HG03442 (cell line): ENCODE results near the gene NUP188.

ENCODE experiments used
- ATAC-seq: cut with Tn5 transposase; IDR thresholded peaks from one replicate; pipeline ENCODE4 v1.9.1; 2021; ENCODE audit warnings: mild to moderate bottlenecking, moderate library complexity; ENCODE audit not compliant: unreplicated experiment

NUP188 gene

DNA sequence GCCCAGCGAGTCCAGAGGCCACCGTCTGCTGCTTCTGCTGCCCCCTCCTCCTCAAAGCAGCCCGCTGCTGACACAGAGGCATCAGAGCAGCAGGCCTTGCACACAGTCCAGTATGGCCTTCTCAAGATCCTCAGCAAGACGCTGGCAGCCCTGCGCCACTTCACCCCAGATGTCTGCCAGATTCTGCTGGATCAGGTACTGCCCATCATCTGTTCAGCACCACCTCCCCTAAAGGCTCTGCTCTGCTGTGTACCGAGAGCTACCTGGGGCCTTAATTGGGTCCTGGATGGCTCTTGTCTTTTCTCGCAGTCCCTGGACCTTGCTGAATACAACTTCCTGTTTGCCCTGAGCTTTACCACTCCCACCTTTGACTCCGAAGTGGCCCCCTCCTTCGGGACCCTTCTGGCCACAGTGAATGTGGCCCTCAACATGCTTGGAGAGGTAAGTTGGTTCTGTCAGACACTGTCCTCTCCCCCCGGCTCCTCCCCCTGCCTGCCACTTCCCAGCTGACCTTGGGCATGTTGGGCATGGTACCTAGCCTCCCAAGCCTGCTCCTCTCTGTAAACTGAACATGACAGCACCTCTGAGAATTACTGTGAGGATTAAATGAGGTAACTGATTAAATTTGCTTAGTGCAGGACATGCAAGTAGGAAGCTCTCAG, 58.0 kb downstream of the NUP188 start:
- ATAC-seq = no peak

DNA sequence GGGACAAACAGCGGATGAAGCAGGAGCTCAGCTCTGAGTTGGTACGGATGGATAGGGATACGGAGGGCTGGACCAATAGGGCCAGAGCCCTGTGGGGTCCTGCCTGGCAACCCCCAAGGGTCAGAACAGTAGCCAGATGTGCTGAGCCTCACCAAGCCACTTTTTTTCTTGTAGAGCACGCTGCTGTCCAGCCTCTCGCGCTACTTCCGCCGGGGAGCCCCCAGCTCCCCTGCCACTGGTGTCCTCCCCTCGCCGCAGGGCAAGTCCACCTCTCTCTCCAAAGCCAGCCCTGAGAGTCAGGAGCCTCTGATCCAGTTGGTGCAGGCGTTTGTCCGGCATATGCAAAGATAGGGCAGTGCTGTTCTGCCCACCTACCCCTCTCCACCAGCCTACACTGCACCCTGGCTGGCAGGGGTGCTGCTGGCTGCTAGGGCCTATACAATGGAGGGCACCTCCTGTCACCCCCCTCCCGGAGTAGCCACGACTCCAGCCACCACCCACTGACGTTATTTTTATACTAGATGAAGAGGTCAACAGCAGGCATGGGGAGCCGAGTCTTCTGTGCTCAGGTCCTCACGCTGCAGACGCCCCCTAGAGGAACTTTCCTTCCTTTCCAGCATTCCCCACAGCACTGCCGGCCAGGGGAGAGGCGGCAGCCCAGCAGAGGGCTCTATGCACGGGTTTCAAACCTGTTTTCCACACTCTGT, 59.0 kb downstream of the NUP188 start:
- no peak for ATAC-seq

DNA sequence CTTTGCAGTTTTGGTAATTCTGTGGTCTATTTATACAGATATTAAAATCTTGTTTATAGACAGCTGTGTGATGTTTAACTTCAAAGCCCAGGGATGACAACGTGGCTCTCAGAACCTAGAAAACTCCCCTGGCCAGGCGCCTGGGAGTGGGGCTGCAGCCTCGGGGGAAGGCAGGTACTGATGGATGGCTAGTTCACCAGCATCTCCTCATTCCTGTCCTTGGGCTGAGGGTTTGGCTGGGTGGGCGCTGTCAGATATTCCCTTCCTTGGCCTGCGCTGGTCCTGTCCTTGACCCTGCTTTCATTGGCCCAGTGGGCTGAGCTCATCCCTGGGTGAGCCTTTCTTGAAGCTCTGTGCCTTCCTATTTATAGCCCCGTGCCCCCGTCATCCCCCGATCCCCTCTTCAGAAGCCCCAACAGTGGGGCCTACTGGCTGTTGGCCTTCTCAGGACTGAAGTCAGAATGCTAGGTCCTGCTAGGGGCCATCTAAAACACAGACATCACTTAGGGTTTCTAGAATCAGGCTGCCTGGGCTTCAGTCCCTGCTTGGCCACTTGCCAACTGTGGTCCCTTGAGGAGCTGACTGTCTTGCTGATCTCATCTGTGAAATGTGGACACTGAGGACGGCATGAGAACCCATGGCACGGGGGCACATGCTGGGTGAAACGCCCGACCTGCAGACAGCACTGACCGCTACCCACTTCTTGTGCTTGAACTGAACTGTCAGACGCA, 59.7 kb downstream of the NUP188 start:
- ATAC-seq = no peak

DNA sequence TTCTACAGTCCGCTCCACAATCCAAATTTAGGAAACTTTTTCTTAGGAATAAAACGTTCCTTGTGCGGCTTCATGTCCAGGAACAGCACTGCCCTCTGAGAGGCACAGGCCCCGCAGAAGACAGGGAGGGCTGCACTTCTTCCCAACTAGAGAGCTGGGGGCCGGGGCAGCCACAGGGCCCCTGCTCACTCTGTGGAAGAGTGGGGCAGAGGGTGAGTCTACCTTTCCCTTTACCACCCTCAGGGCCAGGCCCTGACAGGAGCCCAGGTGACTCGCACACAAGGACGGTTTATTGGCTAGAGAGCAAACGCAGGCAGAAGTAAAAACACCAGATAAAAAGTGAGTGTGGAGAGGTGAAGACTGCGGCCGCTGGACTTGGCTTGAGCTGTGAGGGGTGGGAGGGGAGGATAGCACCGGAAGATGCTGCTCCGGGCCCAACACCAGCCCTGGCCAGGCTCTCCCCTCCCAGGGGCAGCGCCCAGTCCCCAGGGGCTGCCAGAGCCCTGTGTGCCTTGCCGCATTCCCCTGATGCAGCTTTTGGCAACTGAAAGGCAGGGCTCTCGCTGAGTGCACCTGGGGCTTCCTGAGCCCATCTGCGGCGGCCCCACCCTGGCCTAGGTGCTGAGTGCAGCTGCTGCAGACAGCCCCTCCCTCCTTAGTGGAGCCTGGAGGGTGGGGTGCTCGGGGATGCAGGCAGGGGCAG, 60.4 kb downstream of the NUP188 start:
- no peak for ATAC-seq

DNA sequence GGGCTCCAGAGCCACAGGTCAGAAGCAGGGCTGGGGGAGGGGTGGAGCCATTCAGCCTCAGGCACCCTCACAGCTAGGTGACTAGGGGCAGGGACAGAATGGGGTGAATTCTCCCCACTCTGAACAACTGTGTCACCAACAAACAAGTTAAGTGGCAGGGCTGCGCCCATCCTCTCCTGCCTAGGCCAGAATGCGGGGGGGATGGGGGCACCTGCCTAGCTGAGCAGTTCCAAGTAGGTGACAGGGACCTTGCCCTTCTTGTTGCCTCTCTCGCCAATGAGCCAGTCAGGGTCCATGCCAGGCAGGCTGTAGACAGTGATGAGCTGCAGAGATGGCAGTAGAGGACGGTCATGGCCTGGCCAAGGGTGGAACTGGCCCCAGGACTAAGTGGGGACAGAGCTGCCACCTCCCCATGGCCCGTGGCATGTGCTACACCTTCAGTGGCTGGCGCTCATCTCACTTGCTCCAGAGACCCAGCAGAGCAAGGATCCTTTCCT, 61.0 kb downstream of the NUP188 start:
- ATAC-seq = no peak

DNA sequence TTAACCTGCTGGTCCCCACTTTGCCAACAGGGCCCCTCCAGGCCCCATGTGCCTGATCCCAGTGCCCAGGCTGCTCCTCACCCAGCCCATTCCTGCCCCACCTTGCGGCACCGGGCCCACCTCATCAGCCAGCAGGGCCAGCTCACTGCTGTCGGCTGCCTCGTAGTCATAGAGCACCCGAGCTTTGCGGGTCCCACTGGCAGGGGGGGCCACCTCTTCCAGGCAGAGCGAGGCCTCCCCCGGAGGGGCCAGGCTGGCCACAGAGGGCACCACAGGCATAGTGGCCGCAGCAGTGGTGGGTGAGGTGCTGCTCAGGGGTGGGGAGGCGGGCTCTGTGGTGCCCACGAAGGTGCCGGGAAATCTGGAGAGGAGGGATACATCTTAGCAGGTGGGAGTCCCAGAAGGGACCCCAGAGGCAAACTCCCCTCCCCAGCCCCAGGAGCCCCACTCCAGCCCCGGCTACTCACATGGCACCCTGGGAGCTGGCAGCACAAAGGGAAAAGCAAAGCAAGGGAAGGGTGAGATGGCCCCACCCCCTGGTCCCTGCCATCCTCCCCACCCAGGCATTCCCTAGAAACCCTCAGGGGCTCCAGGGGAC, 61.6 kb downstream of the NUP188 start:
- ATAC-seq = no peak

DNA sequence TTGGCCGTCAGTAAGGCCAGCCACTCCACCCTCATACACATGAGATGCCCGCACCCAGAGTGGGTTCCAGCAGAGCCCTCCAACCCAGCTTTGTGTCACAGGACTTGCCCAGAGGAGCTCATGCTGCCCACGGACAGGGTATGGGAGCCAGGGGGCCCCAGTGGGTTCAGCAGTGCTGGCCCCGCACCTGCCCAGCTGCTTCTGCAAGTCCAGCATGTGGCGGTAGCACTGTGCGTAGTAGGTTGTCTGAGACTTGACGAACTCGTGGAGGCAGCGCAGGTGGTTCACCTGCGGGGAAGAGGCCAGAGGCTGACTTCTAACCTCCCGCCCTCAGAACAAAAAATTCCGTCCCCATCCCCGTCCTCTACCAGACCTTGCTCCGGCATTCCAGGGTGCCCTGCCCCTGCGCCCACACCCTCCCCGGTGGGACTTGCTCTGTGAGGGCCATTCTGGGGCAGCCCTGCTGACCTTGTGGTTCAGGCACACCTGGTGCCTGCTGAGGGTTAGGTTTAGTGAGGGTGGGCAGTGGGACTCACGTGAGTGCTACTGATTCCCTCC, 62.2 kb downstream of the NUP188 start:
- no peak for ATAC-seq

DNA sequence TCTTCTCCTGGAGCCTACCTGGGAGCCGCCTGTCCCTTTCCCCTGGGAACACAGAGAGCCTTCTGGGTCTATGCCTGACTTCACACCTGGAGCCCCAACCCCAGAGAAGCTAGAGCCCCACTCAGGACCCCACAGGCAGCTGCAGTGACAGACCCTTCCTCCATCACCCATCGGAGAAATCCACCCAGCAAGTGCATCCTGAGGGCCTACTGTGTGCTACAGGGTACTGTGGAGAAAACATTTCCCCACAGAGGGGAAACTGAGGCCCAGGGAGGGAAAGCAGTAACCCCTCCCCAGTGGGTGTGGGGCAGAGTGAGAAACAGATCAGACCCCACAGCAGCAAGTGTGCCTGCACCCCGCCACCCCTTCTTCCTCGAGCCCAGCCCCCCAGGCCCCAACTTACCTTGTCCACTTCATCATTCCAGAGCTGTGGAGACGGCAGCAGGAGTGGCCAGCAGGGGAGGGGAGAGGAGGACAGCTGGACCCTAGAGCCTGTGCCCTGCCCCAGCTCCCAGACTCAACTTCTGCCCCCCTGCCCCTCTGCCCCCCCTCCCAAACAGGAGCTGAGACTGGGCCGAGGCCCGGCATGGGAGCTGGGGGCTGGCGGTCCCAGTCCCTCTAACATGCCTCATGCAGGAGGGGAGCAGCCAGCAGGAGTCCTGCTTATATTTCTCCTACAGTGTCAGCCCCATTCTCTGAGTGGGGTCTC, 62.9 kb downstream of the NUP188 start:
- ATAC-seq = no peak

DNA sequence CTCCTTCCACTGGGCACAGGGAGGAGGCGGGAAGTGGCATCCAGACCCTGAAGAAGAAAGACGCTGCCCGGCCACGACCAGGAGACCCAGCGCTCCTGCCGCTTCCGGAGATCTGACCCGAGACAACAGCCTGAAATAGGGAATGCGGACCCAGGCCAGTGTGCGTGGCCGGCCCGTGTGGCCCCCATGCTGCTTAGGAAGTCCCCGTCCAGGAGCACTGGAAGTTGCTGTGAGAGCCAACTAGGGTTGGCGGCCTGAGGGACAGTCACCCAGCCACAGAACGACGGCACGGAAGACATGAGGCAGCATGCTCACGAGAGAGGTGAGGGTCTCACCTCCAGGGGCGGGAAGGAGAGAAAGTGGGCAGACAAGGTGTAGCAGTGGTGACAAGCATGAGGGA, 63.7 kb downstream of the NUP188 start:
- no peak for ATAC-seq

DNA sequence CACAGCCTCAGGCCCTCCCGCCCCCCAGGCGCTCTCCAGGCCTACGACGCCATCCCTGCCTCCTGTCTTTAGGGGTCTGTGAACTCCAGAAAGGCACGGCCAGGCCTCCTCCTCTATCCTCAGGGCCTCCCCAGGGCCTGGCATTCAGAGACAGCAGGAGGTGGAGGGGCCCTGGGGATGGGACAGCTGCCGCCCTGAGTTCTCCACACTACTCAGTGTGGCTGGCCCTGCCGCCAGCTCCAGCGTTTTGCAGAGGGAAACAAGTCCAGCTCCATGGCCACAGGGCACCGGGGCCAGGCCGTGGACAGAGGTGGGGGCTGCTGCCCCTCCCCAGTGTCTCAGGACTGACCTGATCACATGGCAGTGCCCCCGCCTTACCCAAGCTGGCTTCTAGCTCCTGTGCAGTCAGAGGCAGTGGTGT, 64.3 kb downstream of the NUP188 start:
- ATAC-seq = no peak

DNA sequence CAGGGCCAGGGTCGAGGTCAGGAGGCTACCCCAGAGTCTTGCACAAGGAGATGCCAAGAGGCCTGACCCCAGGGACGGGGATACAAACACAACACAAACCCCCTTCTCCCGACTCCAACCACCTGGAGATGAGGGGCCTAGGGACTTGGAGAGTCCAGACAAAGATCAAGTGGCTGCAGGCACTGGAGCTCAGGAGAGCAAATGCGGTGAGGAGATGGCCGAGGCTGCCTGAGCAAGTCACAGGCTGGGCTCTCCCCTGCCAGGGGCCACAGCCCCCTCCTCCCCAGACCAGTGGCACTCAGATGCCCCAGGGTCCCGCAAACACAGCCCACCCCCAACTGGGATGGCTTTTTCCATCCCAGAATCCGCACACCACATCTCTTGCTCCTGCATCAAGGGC, 64.8 kb downstream of the NUP188 start:
- no peak for ATAC-seq

DNA sequence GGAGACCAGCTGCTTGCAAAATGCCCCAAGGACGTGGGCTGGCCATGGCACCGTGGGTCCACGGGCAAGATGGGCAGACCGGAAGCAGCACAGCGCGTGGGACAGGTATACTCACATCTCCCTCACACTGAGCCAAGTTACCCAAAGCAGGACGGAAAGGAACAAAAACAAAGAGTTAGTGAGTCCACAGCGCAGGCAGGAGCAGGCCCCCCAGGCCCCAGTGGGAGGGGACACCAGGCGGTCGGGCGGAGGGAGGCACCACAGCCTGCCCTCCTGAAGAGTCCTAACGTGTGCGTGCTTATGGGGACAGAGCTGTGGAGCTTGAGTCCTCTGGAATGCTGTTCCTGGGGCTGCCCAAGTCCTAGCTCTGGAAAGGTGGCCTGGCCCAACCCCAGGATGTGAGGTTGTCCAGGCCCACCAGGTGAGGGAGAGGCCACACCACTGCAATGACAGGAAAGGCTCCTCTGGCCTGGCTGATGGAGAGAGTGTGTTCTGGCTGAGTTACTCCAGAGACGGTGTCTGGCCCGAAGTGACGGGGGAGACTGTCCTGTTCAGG, 65.5 kb downstream of the NUP188 start:
- no peak for ATAC-seq

DNA sequence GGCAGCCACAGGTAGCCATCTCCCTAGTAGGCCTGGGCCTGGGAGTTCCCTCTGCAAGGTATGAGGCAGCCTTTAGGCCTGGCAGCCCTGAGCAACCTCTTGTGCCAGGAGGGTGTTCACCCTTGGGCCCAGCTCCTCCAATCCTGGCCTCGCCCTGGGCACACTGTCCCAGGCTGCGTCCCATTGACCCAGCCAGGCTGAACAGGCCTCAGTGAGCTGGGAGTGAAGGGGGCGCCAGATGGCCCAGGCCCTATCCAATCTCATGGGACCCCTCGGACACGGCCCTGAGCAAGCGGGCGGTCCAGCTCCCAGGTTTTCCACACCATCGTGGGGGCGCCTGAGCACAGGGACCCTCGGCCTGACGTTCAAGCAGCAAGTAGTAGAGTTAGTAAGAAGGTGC, 66.2 kb downstream of the NUP188 start:
- no peak for ATAC-seq

DNA sequence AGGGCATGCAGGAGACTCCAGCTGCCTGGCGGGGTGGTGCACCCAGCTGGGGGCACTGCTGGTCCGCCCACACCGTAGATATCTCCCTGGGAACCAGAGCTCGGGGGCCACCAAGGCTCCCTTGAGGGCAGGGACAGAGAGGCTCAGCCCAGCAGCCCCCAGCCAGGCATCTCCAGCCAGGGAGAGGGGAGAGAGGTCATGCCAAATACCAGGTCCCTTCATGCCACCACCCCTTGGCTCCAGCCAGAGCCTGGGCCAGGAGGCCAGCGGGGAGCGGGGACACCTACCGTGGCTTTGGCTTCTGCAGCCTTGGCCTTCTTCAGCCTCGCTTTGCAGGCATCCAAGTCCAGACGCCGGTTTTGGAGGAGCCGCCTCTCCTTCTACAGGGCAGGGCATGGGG, 66.6 kb downstream of the NUP188 start:
- no peak for ATAC-seq

DNA sequence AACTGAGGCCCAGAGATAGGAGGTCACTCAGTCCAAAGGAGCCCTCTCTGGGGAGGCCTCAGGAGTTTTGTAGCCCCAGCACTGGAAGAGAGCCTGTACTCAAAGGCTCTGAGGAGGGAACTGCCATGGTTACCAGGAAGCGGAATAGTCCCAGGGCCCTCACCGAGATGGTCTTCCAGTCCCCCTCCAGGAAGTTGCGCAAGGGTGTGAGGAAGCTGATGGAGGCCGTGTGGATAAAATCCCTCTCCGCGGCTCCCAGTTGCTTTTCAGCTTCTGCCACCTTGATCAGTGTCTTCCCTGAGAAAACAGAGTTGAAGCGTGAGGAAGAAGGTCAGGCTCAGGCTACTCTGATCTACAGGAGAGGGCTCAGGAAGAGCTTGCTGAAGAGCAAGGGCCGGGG, 67.1 kb downstream of the NUP188 start:
- ATAC-seq = no peak

DNA sequence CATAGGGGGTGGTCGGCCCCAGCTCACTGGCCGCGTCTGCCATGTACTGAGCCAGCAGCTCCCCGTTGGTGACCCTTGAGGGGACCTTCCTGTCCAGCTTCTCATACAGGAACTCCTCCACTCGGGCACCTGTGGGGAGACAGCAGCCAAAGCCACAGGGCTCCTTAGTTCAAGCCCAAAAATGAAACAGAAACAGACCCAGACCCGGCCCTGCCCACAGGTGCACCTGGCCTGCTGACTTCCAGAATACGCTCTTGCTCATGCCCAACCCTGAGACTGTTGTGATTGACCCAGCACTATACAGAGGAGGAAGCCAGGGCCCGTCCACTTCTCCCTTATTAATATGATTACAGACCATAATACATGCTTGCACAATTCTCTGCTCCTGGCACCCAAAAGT, 73.6 kb downstream of the NUP188 start:
- no peak for ATAC-seq

DNA sequence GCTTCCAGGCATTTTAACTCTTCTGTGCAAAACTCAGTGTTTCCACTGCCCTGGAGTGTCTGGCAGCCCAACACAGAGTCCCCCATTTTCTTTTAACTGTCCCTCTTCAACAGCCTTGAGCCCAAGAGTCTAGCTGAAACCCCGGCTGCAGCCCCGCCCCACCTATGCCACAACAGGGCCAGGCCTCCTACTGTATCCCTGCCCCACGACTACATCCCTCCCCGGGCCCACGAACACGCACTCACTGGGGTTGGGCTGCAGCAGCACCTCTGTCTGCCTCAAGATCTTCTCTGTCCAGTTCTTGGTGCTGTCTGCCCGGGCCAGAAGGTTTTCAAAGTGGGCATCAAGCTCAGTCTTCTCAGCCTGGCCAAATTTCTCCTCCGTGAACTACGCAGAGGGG, 74.5 kb downstream of the NUP188 start:
- ATAC-seq = no peak

DNA sequence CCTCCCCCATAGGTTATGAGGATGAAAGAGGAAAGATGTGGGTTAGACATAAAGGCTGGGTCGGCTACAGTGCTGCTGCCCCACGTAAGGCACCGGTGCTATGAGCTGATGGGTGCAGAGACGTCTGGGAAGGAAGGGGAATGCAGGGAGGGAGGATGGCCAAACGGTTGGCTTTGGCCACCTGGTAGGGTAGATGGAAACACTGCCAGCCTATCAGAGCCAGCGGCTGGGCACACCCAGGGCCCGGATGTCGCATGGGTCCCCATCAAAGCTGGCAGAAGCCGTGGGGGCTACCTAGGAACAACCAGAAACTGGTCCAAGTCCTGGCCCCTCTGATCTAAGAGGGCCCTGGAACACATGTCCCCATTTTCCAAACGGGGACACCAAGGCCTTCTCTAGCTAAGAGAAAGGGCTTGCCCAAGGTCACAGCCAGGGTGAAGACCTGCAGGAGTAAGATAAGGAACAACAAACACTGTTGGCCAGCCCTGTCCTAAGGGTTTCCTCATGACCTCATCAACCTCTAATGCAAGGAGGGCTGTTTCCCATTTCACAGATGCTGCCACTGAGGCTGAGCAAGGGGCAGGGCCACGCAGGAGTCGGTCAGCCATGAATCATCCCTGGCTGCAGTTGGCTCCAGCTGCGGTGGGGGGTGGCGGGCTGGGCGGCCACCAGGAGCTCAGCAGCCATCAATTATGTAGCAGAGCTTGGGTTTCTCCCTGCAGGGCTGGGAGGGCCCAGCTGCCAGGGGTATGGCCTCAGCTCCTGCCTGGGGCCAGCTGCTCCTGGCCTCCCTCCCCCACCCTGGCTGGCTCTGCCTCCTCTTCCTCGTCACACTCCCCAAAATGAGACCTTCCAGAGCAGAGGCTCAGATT, 75.8 kb downstream of the NUP188 start:
- no peak for ATAC-seq

DNA sequence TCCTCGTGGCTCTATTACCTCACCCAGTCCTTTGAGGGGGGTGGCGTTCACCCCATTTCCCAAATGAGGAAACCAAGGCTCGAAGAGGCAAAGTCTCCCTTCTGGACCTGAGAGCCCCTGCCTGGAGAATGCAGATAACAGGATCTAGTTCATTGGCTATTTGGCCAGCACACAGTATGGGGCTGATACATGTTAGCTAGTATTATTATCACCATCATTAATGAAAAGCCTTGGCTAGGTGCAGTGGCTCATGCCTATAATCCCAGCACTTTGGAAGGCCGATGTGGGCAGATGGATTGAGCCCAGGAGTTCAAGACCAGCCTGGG, 76.4 kb downstream of the NUP188 start:
- no peak for ATAC-seq
